HG03039 (cell line): Measurements from ENCODE around the gene CNOT2.
"Not testable (repeated sequence)": the region's sequence is repeated elsewhere in the genome, so short reads cannot be mapped to it uniquely, and the experiment has no call there.

Experiments
- ATAC-seq: cut with Tn5 transposase; IDR thresholded peaks from one replicate; pipeline ENCODE4 v1.9.1; 2021; ENCODE audit warnings: mild to moderate bottlenecking, moderate library complexity; ENCODE audit not compliant: unreplicated experiment

Gene CNOT2

DNA sequence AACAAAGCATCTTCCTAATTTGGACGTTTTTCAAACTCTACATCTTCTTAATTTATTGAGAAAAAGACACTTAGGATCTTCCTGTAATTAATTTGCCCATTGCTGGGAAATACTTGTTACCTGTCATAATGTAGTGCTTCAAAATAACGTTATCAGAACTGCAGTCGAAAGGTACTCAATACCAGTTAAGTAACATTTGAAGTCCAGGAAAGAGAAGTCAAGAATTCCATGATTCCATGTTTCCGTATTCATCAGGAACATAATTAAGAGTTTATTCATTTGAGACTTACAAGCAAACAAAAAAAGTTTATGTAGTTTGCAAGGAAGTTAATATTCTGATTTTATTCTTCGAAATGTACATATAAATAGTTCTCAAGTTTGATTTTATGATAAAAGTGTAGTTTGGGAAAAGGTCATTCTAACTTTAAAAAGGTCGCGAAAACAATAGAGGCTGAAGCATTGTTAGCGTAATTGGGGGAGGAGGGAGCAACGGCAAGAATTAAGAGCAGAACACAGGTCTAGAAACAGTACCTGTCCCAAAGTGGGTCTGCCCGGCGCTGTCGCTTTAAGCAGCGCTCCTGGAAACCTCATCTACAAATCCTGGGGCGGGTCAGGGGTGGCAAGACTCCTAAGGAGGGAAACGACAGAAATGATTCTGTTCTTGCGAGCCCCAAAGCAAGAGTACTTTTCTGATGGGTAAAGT is 121.6 kb downstream of the CNOT2 start:
- ATAC-seq = no peak

DNA sequence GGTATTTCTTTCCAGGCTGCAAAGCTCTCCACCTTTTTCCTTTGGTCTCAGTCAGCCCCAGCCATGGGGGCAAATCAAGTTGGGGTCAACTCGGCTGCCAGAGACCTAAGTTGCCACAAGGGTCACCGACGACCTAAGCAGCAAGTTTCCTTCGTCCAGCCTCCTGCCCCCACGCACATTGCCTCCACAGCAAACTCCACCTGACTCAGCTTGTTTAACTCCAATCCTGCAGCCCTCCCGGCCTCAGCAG is 122.1 kb downstream of the CNOT2 start:
- no peak for ATAC-seq

DNA sequence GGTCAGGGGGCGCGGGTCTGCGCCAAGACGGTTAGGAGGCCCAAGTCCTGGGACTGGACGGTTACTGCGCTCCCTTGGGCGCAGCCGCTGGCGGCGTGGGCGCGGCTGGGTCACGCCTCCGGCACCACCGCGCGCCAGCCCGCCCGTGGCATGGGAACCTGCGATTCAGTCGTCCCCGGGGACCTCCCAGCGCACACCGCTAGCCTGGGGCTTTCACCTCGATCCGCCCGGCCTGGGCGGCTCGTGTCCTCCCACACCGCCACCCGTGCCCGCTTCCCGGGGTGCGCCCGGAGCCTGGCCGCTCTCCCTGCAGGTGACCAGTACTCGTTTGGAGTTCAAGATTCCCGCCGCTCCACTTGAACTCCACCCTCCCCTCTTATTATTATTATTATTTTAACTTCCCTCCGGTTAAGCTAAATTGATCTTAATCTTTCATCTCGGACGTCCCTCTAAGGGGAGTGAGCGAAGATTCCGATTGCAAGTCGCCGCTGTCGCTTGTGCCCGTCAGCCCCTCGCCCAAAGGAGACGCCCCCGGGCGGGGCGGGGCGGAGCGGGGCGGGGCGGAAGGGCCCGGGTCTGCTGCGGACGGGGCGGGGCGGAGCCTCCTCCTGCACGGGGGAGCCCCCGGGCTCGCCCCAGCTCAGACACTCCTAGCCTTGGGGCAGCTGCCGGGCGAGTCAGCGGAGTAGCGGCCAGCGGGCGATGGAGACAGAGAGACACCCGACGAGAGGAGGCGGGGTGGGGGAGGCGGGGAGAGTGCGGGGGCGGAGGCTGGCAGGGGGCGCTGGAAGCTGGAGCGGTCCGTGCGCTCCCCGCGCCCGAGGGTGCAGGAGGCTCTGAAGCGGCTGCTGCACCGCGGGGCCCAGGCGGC is 122.7 kb downstream of the CNOT2 start, which contains the start of gene KCNMB4:
Gene KCNMB4, plus strand, starts transcription at position 643 of the 871 bp plus-strand sequence. CDS start 445 bp downstream, outside the sequence.
- ATAC-seq = peak; percentile 82

DNA sequence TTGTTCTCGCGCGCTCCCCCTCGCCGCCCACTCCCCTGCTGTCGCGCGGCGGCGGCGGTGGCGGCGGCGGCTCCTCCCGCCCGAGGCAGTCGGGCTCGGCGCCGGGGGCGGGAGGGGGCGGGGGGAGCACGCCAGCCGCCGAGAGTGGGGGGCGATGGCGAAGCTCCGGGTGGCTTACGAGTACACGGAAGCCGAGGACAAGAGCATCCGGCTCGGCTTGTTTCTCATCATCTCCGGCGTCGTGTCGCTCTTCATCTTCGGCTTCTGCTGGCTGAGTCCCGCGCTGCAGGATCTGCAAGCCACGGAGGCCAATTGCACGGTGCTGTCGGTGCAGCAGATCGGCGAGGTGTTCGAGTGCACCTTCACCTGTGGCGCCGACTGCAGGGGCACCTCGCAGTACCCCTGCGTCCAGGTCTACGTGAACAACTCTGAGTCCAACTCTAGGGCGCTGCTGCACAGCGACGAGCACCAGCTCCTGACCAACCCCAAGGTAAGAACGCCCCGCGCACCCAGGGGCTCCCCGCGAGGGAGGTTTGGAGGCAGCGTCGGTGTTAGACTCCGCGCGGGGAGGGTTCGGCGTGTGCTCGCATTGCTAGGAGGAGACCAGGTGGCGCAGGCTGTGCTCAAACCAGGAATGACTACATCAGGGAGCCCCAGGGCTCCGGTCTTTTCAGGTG is 123.5 kb downstream of the CNOT2 start:
- peak; percentile 36 for ATAC-seq

DNA sequence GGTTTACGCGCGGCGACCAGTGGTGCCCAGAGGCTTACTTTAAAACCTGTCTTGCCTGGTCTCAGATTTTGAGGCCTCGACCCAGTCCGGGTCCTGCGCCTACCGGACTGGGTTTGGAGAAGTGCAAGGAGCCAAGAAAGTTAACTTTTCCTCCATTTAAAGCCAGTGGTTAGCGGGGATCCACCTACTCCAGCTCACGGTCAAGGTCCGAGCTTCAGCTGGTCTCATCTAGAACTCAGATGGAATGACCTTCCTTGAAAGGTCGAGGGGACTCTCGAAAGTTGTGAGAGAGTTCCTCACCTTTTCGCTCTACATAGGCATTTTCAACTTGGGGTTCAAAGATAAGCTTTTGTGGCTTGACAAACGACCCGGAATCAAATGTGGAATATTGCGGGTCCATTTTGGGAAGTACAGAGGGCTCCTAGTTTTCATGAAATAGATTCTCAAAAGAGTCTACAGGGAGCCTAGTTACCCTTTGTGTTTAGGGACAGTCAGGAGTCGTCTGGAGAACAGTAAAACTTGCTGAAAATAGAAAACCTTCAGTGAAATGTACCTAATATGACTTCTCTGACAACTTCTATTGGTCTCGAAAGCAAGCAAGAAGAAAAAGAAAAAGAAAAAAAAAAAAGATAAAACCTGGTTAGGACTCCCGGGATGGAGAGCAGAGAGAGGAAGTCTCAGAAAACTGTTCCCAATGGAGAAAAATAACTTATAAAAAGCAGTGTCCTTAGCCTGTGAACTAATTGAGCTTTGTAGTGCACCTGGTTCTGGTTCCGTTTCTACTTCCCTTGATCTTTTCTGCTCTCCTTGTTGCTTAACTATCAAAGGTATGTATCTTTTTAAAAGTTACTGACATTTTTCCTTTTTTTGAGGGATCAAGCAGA is 124.3 kb downstream of the CNOT2 start:
- ATAC-seq = no peak

DNA sequence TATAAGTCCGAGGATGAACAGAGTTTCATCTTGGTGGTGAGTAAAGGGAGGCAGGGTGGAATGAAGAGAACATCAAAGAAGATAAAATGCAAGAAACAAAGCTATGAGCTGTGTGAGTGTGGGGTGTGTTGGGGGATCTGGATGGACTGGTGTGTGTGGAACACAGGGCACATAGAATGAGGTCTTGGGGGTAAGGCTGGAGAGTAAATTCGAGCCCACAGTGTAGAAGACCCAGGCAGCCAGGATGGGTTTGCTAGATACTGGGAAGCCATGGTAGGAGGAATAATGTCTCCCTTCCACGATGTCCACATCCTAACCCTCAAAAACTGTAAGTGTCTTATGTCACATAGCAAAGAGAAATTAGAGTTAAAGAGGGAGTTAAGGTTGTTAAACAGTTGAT is 129.6 kb downstream of the CNOT2 start:
- no peak for ATAC-seq

DNA sequence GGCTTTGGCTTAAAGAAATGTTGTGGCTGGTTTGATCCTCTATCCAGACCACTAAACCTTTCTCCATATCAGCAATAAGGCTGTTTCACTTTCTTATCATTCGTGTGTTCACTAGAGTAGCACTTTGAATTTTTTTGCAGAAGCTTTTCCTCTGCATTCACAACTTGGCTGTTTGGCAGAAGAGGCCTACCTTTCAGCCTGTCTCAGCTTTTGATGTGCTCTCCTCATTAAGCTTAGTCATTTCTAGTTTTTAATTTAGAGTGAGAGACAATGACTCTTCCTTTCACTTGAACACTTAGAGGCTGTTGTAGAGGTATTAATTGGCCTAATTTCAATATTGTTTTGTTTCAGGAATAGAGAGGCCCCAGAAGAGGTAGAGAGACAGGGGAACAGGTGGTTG is 136.6 kb downstream of the CNOT2 start:
- ATAC-seq = no peak

DNA sequence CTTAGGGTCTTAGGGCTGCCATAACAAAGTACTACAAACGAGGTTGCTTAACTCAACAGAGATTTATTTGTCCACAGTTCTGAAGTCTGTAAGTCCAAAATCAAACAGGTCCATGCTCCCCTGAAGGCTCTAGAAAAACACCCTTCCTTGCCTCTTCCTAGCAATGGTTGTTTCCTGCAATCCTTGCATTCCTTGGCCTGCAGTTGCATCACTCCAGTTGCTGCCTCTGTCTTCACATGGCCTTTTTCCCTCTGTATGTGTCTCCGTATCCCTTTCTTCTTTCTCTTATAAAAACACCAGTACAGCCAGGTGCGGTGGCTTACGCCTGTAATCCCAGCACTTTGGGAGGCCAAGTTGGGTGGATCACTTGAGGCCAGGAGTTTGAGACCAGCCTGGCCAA is 140.3 kb downstream of the CNOT2 start:
- no peak for ATAC-seq

DNA sequence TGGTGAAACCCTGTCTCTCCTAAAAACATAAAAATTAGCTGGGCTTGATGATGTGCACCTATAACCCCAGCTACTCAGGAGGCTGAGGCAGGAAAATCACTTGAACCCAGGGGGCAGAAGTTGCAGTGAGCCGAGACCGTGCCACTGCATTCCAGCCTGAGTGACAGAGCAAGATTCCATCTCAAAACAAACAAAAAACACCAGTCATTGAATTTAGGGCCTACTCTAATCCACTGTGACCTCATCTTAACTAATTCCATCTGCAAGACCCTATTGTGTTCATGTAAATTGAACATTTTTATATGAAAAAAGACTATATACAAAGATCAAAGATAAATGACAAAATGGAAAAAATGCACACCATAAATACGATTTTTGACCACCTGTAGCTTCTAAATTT is 140.7 kb downstream of the CNOT2 start:
- ATAC-seq = no peak

DNA sequence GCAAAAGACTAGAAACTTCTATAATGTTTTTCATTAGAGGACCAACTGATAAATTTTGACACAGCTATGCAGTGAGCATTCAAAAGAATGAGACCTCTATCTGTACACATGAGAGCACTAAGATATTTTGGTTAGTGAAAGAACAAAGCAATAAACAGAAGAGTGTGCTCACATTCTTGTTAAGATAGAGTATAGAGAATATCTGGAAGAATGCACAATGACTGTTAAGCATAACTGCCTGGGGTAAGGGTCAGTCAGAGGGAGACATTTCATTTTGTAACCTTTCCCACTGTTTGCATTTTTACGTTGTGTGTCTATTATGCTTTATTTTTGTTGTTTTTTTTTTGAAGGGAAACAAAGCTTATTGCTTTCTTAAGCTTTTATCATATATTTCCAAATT is 143.5 kb downstream of the CNOT2 start:
- ATAC-seq = no peak

DNA sequence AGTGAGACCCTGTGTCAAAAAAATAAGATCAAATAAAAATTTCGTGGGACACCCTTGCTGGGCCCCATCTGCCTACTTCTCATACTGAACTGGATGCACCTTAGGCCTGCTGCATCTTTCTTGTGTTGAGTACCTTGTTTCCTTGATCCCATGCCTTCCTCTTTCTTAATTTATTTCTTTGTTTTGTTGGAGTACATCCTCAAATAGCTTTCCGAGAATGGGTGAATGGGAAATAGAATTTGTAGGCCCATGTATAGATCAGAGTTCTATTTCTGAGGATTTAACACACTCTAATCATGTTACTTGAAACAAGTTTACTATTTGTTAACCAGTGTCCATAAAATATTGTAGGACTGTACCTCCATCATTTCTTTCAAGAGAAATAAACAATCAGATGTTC is 146.4 kb downstream of the CNOT2 start:
- ATAC-seq = no peak

DNA sequence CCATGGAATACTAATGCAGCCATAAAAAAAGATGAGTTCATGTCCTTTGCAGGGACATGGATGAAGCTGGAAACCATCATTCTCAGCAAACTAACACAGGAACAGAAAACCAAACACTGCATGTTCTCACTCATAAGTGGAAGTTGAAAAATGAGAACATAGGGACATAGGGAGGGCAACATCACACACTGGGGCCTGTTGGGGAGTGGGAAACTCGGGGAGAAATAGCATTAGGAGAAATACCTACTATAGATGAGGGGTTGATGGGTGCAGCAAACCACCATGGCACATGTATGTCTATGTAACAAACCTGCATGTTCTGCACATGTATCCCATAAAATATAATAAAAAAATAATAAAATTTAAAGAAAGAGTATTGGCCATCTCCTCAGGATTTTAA is 149.4 kb downstream of the CNOT2 start:
- ATAC-seq = not testable (repeated sequence)

DNA sequence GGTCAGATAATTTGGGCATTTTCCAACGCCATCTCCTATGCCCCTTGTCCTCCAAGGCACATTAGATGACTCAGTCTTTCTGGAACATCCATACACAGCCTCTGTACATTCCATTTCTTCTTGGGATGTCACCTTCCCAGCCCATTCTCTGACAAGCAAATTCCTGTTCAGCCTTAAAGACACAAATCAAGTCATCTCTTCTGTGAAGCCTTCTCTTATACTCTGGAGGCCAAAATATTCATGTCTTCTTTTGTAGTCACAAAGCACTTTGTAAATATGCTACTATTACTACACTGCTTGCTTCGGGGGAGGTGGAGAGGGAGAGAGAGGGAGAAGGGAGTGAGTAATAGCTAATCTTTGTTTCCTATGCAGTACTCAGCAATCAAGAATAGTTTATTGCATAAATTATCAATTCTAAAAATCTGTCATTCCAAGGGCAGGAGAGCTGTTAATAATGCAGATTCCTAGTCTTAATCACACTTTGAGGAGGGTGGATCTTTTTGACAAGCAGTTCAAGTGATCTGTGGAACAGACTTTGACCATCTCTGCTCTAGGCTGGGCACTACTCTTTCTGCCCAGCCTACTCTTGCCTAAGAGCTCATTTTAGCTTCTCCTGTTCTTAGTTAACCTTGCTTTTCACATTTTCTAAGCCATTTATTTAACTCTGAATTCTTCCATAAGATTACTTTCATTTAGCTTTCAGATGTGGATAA is 150.7 kb downstream of the CNOT2 start:
- ATAC-seq = no peak

DNA sequence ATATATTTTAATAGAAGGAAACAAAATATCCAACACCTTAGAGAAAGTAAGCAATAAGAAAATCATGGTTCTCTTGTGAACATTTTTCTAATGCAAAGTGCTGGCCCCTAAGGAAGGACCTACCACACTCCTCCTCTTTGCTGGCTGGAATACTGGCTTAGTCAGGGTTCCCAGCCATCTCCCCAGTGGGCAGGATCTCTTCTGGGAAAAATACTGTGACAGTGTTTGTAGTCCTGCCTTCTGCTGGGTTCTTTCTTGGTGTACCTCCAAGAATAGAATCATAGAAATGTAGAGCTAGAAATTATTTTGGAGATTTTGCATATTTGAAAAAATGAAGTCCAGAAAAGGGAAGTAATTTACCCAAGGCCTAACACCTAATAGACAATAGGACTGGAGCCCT is 154.8 kb downstream of the CNOT2 start:
- no peak for ATAC-seq

DNA sequence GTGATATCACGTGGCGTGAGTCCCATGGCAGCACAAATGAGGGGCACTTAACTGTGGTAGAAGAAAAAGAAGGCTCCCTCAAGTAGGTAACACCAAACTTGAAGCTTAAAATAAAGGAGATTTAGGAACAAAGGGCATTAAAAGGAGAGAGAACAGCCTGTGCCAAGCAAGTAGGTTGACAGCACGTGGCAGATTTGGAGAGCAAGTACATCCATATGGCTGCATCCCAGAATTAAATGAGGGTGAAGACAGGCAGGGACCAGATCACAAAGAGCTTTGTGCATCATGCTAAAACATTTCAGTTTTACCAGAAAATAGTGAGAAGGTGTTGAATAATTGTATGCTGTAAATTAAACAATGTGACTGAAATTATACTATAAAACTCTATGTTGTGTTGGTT is 155.6 kb downstream of the CNOT2 start:
- ATAC-seq = no peak

DNA sequence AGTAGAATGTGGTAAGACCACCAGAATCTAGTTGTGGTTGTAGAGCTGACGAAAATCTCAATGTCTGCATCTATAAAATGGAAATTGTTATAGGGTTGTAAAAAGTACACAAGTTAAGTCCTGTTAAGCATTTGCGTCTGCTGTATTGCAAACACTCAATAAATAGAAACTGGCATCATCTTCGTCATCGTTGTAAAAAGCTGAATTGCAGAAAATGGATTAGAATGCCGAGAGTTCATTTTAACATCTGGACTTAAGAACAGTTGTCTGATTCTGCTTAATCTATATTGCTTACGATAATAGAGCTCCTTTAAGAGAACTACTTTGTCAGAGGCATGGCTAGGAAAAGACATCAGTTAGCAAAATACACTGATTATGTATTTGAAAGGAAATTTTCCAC is 156.1 kb downstream of the CNOT2 start:
- ATAC-seq = no peak

DNA sequence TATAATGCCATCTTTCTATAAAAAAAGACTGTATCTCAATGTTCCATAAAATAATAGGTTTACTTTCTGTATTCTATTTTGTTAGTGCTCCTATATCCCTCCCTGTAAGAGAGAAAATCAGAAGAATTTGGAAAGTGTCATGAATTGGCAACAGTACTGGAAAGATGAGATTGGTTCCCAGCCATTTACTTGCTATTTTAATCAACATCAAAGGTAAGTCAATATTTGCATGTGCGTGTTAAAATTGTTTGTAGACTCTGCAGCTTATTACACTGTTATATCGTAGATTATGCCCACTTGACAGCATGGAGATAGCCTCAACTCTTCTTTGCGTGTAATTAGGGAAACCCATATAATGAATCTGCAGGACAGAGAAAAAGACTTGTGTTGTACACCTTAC is 156.9 kb downstream of the CNOT2 start:
- no peak for ATAC-seq

DNA sequence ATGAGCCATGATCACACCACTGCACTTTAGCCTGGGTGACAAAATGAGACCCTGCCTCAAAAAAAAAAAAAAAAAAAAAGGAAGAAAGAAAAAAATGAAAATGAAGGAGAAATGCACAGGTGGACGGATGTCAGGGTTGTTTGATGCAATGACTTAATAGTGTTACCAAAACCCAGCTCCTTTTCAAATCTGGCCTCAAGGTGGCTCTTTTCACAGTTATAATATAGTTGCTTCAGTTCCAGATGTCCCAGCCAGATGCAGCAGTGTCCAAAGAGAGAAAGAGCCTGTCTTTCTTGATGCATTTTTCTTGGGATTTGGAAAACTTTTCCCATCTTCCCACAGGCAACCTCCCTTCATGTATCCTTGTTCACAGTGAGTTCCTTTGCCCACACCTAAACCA is 159.4 kb downstream of the CNOT2 start:
- ATAC-seq = no peak

DNA sequence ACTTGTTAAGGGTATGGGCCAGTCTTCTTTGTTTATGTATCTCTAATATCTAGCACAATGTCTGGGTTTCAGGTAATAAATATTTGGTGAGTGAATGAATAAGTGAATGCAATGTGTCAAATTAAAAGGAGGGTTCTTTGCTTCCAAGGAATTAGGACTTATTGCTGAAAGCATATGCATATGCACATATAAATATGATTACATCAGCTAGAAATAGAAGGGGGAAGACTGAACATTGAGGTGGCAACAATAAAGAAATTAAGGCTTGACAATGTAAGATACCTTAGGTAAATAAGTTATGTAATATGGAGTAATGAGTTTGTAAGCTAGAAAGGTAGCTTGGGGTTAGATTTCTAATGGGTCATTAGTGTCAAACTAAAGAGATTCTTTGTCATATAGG is 160.6 kb downstream of the CNOT2 start:
- no peak for ATAC-seq
